Measurements from ENCODE around the gene PTN.

DNA sequence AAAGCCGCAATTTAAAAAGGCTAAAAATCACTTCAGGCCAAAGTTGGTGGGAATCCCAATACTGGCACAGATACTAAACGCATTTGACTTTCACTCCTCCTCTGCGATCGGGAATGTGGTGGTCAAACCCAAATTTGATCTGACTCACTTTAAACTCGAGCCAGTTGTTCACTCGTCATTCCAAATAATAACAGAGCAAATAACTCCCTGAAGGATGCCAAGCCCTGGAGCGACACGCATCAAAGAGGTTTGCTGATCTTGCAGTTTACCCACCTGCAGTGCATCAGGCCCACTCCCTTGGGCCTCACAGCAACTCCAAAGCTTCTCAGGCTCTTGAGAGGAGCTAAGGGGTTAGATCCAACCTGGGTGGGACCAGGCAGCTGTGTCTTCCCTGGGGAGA lies 12.2 kb downstream of the PTN start:
- TF ChIP-seq, protein P1, sequence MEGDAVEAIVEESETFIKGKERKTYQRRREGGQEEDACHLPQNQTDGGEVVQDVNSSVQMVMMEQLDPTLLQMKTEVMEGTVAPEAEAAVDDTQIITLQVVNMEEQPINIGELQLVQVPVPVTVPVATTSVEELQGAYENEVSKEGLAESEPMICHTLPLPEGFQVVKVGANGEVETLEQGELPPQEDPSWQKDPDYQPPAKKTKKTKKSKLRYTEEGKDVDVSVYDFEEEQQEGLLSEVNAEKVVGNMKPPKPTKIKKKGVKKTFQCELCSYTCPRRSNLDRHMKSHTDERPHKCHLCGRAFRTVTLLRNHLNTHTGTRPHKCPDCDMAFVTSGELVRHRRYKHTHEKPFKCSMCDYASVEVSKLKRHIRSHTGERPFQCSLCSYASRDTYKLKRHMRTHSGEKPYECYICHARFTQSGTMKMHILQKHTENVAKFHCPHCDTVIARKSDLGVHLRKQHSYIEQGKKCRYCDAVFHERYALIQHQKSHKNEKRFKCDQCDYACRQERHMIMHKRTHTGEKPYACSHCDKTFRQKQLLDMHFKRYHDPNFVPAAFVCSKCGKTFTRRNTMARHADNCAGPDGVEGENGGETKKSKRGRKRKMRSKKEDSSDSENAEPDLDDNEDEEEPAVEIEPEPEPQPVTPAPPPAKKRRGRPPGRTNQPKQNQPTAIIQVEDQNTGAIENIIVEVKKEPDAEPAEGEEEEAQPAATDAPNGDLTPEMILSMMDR (conservative IDR thresholded peaks at IDR 0.05; ENCODE audit: low read length) = no peak
- no peak for TF ChIP-seq EZH2phosphoT487 (IDR thresholded peaks at IDR 0.05; ENCODE audit: borderline replicate concordance)
